H9 (cell line): ENCODE measurements around the gene LAMB4. TPM values are rescaled to one million over a fixed set of nuclear protein-coding genes. Genes with fewer than 3 reads are reported as not detected.

Experiments
- DNase-seq: peaks from one replicate; pipeline ENCODE4 v3.0.0-alpha.2; 2017
- H2AFZ ChIP-seq: one replicate; pipeline ENCODE4 v1.6.1; 2013; ENCODE audit warnings: mild to moderate bottlenecking, low read length, control low read depth, moderate library complexity
- H2AK5ac ChIP-seq: 2 replicates; pipeline ENCODE4 v1.6.1; 2013; ENCODE audit warnings: low read length, control low read depth, mixed read lengths; ENCODE audit not compliant: insufficient read length
- H2BK120ac ChIP-seq: one replicate; pipeline ENCODE4 v1.6.1; 2013; ENCODE audit warnings: low read depth, mild to moderate bottlenecking, low read length, control low read depth, inconsistent platforms; ENCODE audit not compliant: poor library complexity, severe bottlenecking
- H2BK12ac ChIP-seq: 2 replicates; pipeline ENCODE4 v1.6.1; 2013; ENCODE audit warnings: low read length, control low read depth, mixed read lengths, low read depth; ENCODE audit not compliant: insufficient read length
- H2BK15ac ChIP-seq: 2 replicates; pipeline ENCODE4 v1.6.1; 2013; ENCODE audit warnings: low read depth, low read length, control low read depth
- H2BK20ac ChIP-seq: one replicate; pipeline ENCODE4 v1.6.1; 2013; ENCODE audit warnings: low read depth, mild to moderate bottlenecking, low read length, control low read depth, inconsistent platforms; ENCODE audit not compliant: poor library complexity, severe bottlenecking
- H2BK5ac ChIP-seq: 2 replicates; pipeline ENCODE4 v1.6.1; 2013; ENCODE audit warnings: low read length, control low read depth, mixed read lengths; ENCODE audit not compliant: insufficient read length
- H3K14ac ChIP-seq: 2 replicates; pipeline ENCODE4 v1.6.1; 2013; ENCODE audit warnings: low read length, control low read depth; ENCODE audit not compliant: insufficient read depth
- H3K18ac ChIP-seq: 2 replicates; pipeline ENCODE4 v1.6.1; 2013; ENCODE audit warnings: low read depth, mild to moderate bottlenecking, mixed read lengths, low read length, control low read depth; ENCODE audit not compliant: insufficient read length
- H3K23ac ChIP-seq: 2 replicates; pipeline ENCODE4 v1.6.1; 2013; ENCODE audit warnings: low read length, control low read depth, mixed read lengths, low read depth; ENCODE audit not compliant: insufficient read length
- H3K23me2 ChIP-seq: 2 replicates; pipeline ENCODE4 v1.6.1; 2013; ENCODE audit warnings: low read depth, mild to moderate bottlenecking, mixed read lengths, low read length, control low read depth; ENCODE audit not compliant: insufficient read length, poor library complexity, severe bottlenecking
- H3K27ac ChIP-seq: 2 replicates; pipeline ENCODE4 v1.5.1; 2013; ENCODE audit warnings: low read length, control low read depth, mixed read lengths, low read depth; ENCODE audit not compliant: insufficient read length
- H3K27me3 ChIP-seq: 2 replicates; pipeline ENCODE4 v1.6.1; 2013; ENCODE audit warnings: low read length, control low read depth, inconsistent platforms; ENCODE audit not compliant: insufficient read depth
- H3K4ac ChIP-seq: 2 replicates; pipeline ENCODE4 v1.6.1; 2013; ENCODE audit warnings: low read depth, mild to moderate bottlenecking, control low read depth, inconsistent platforms, low read length, moderate library complexity
- H3K4me1 ChIP-seq: 2 replicates; pipeline ENCODE4 v1.6.1; 2013; ENCODE audit warnings: low read length, control low read depth, inconsistent platforms; ENCODE audit not compliant: insufficient read depth
- H3K4me2 ChIP-seq: 2 replicates; pipeline ENCODE4 v1.6.1; 2013; ENCODE audit warnings: low read length, control low read depth, mixed read lengths; ENCODE audit not compliant: insufficient read length, insufficient read depth
- H3K56ac ChIP-seq: 2 replicates; pipeline ENCODE4 v1.6.1; 2013; ENCODE audit warnings: low read depth, mild to moderate bottlenecking, mixed read lengths, low read length, control low read depth; ENCODE audit not compliant: insufficient read length
- H3K79me1 ChIP-seq: 2 replicates; pipeline ENCODE4 v1.6.1; 2013; ENCODE audit warnings: low read depth, mild to moderate bottlenecking, moderate library complexity, low read length, control low read depth, inconsistent platforms; ENCODE audit not compliant: insufficient read depth, poor library complexity, severe bottlenecking
- H3K79me2 ChIP-seq: 2 replicates; pipeline ENCODE4 v1.6.1; 2013; ENCODE audit warnings: low read length, control low read depth, inconsistent platforms; ENCODE audit not compliant: insufficient read depth
- H3K9ac ChIP-seq: 2 replicates; pipeline ENCODE4 v1.6.1; 2013; ENCODE audit warnings: low read length, control low read depth, mixed read lengths; ENCODE audit not compliant: insufficient read length; ENCODE audit errors: extremely low read depth
- H3K9me3 ChIP-seq: one replicate; pipeline ENCODE4 v1.6.1; 2013; ENCODE audit warnings: low read depth, low read length, inconsistent platforms; ENCODE audit not compliant: control insufficient read depth
- H3T11ph ChIP-seq: one replicate; pipeline ENCODE4 v1.6.1; 2013; ENCODE audit warnings: mild to moderate bottlenecking, low read length, control low read depth, inconsistent platforms
- H4K20me1 ChIP-seq: one replicate; pipeline ENCODE4 v1.6.1; 2013; ENCODE audit not compliant: control insufficient read depth, insufficient read length, insufficient read depth
- H4K5ac ChIP-seq: 2 replicates; pipeline ENCODE4 v1.6.1; 2013; ENCODE audit warnings: low read depth, mild to moderate bottlenecking, mixed read lengths, low read length, control low read depth; ENCODE audit not compliant: insufficient read length
- H4K8ac ChIP-seq: replicated peaks from 2 replicates; pipeline ENCODE4 v1.6.1; 2013; ENCODE audit warnings: low read length, control low read depth, mixed read lengths, low read depth; ENCODE audit not compliant: insufficient read length
- H4K91ac ChIP-seq: 2 replicates; pipeline ENCODE4 v1.6.1; 2013; ENCODE audit warnings: low read depth, mild to moderate bottlenecking, moderate library complexity, mixed read lengths, low read length, control low read depth; ENCODE audit not compliant: insufficient read length
- H3K27ac Mint-ChIP-seq, 3 experiments: 2 replicates in 2 of 3; 3 replicates in 1 of 3; pipeline ENCODE4 v1.8.0; 2020 to 2021; ENCODE audit warnings: mixed read lengths in 3 of 3, mild to moderate bottlenecking in 1 of 3, moderate library complexity in 1 of 3
- H3K27me3 Mint-ChIP-seq: 2 replicates; pipeline ENCODE4 v1.8.0; 2021; ENCODE audit warnings: low read depth, mild to moderate bottlenecking, moderate library complexity, mixed read lengths
- H3K36me3 Mint-ChIP-seq, 3 experiments: 2 replicates in 2 of 3; 3 replicates in 1 of 3; pipeline ENCODE4 v1.8.0; 2020 to 2021; ENCODE audit warnings: low read depth in 3 of 3, mixed read lengths in 3 of 3; ENCODE audit not compliant: insufficient read depth in 1 of 3
- H3K4me1 Mint-ChIP-seq, 2 experiments: 2 replicates each; pipeline ENCODE4 v1.8.0; 2020; ENCODE audit warnings: mixed read lengths in 2 of 2
- H3K4me3 Mint-ChIP-seq, 2 experiments: 2 replicates in 1 of 2; 3 replicates in 1 of 2; pipeline ENCODE4 v1.8.0; 2020 to 2021; ENCODE audit warnings: mild to moderate bottlenecking in 2 of 2, mixed read lengths in 2 of 2, moderate library complexity in 1 of 2
- H3K9me3 Mint-ChIP-seq, 2 experiments: 2 replicates in 1 of 2; 3 replicates in 1 of 2; pipeline ENCODE4 v1.8.0; 2020; ENCODE audit warnings: mild to moderate bottlenecking in 2 of 2, mixed read lengths in 2 of 2, moderate library complexity in 1 of 2
- WGBS: extraction: QIAGEN DNeasy Blood & Tissue Kit; methylation state at CpG from one replicate; pipeline ENCODE4 v1.1.7; 2013; ENCODE audit warnings: missing lambda C conversion rate, low lambda C conversion rate, mixed read lengths; ENCODE audit not compliant: insufficient read length; ENCODE audit errors: extremely low coverage; 5-methylcytosine and 5-hydroxymethylcytosine counted together
- total RNA-seq: library from RNA; stranded (reverse); gene quantifications from 2 replicates; pipeline ENCODE4 v1.2.1, GENCODE V29; 2021
- TF ChIP-seq, protein P1 (sequence below): fragments of 200-600 bp; sonication (generic); conservative IDR thresholded peaks from 3 replicates; pipeline ENCODE4 v1.8.0; 2021; ENCODE audit warnings: antibody characterized with exemption, mild to moderate bottlenecking

The LAMB4 gene
- total RNA-seq, 1 experiment from 2014 or later = not detected

DNA sequence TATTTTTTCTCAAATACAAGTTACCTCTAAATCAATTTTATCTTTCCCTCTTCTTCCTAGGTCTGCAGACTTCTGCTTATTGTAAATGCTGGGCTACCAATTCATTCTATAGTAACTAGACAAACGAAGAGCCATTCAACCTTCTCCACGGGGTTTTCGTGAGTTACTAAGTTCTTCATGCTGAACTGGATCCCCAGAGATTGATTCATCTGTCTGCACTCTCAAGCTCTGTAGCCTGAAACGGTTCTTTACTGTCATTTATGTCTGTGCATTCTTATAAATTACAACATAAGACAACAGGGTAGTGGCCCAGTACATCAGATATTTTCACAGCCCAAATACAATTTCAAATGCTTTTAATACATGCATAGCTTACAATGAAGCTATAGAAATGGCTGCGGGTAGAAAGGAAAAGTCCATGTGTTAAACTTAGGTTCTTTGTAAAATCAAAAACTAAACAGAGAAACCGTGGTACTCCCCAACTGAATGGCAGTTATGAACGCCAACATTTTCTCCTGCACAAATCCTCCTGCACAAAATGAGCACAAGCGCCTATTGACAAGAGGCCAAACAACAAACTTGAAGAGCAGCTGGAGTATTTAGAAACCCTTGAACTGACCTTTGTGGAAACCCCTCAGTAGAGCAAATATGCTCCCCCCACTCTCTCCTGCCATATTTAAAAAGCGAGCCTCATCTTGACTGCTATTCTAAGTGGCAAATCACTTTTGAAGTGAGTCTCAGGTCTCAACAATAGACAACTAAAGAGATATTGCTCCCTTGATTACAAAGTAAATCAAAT is 147.9 kb downstream of the LAMB4 start:
- no peak for DNase-seq
- H3K9me3 ChIP-seq = no peaks in the 10 kb centered on the region
- no peak overlapping the region for H4K5ac ChIP-seq
- no peak overlapping the region for H3K4ac ChIP-seq
- H4K8ac ChIP-seq = no peak overlapping the region
- no peak overlapping the region for H3K23ac ChIP-seq
- no peak overlapping the region for H3K56ac ChIP-seq
- no peak overlapping the region for H3K27ac ChIP-seq
- WGBS = no CpG with 5 or more reads among the region's 9 CpGs
- H3K14ac ChIP-seq = no peak overlapping the region
- H2BK20ac ChIP-seq = no peak overlapping the region
- H2BK12ac ChIP-seq = no peak overlapping the region
- Mint-ChIP-seq H3K4me3 (no peak overlapping the region), H3K27me3 (no peaks in the 10 kb centered on the region), H3K4me1 (peaks cover 8% of the 10 kb centered on the region in 2 experiments; a peak in 3 of 4 replicates), H3K36me3 (peaks cover 5 to 60% (median 38%) of the 10 kb centered on the region in 3 experiments; a peak in 6 of 7 replicates), H3K27ac (no peak overlapping the region; a peak in 1 of 7 replicates), H3K9me3 (no peaks in the 10 kb centered on the region)
- H3K4me2 ChIP-seq = no peak overlapping the region
- H2BK120ac ChIP-seq = no peak overlapping the region
- H3K23me2 ChIP-seq = no peaks in the 10 kb centered on the region
- no peaks in the 10 kb centered on the region for H3K79me2 ChIP-seq
- no peak overlapping the region for H2AFZ ChIP-seq
- no peak overlapping the region for H4K91ac ChIP-seq
- no peak overlapping the region for H2BK5ac ChIP-seq
- TF ChIP-seq, protein P1, sequence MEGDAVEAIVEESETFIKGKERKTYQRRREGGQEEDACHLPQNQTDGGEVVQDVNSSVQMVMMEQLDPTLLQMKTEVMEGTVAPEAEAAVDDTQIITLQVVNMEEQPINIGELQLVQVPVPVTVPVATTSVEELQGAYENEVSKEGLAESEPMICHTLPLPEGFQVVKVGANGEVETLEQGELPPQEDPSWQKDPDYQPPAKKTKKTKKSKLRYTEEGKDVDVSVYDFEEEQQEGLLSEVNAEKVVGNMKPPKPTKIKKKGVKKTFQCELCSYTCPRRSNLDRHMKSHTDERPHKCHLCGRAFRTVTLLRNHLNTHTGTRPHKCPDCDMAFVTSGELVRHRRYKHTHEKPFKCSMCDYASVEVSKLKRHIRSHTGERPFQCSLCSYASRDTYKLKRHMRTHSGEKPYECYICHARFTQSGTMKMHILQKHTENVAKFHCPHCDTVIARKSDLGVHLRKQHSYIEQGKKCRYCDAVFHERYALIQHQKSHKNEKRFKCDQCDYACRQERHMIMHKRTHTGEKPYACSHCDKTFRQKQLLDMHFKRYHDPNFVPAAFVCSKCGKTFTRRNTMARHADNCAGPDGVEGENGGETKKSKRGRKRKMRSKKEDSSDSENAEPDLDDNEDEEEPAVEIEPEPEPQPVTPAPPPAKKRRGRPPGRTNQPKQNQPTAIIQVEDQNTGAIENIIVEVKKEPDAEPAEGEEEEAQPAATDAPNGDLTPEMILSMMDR = no peak
- H3K4me1 ChIP-seq = no peaks in the 10 kb centered on the region
- H2AK5ac ChIP-seq = no peak overlapping the region
- no peaks in the 10 kb centered on the region for H4K20me1 ChIP-seq
- no peaks in the 10 kb centered on the region for H3K79me1 ChIP-seq
- no peak overlapping the region for H3K18ac ChIP-seq
- no peak overlapping the region for H3K9ac ChIP-seq
- no peak overlapping the region for H2BK15ac ChIP-seq
- H3K27me3 ChIP-seq = no peaks in the 10 kb centered on the region
- H3T11ph ChIP-seq = no peak overlapping the region
